Neural progenitor cell (in vitro differentiated cells): ENCODE data around the gene NUDT15. TPM values are rescaled to one million over a fixed set of nuclear protein-coding genes. Genes with fewer than 3 reads are reported as not detected.
A peak's percentile ranks its signal among the peaks of the same experiment; 100 is the strongest.

ENCODE experiments used
- DNase-seq: peaks from one replicate; pipeline ENCODE4 v3.0.0-alpha.2; 2016; ENCODE audit warnings: low spot score
- H2AFZ ChIP-seq: fragments of 200-600 bp; sonication (generic); replicated peaks from 2 replicates; pipeline ENCODE4 v1.6.1; 2016; ENCODE audit warnings: antibody characterized with exemption
- H3F3A ChIP-seq: fragments of 200-600 bp; sonication (generic); 2 replicates; pipeline ENCODE4 v1.6.1; 2016; ENCODE audit warnings: antibody characterized with exemption, low read depth
- H3K27ac ChIP-seq: fragments of 200-600 bp; sonication (generic); 2 replicates; pipeline ENCODE4 v1.5.1; 2016; ENCODE audit warnings: mild to moderate bottlenecking
- H3K27me3 ChIP-seq: fragments of 200-600 bp; sonication (generic); 2 replicates; pipeline ENCODE4 v1.6.1; 2016; ENCODE audit warnings: mild to moderate bottlenecking, moderate library complexity
- H3K36me3 ChIP-seq: fragments of 200-600 bp; sonication (generic); 2 replicates; pipeline ENCODE4 v1.5.1; 2016
- H3K4me1 ChIP-seq: fragments of 200-600 bp; sonication (generic); 2 replicates; pipeline ENCODE4 v1.6.1; 2016; ENCODE audit warnings: mixed run types
- H3K4me2 ChIP-seq: fragments of 200-600 bp; sonication (generic); 2 replicates; pipeline ENCODE4 v1.6.1; 2016
- H3K4me3 ChIP-seq: fragments of 200-600 bp; sonication (generic); 2 replicates; pipeline ENCODE4 v1.5.1; 2016
- H3K79me2 ChIP-seq: fragments of 200-600 bp; sonication (generic); 2 replicates; pipeline ENCODE4 v1.6.1; 2016; ENCODE audit warnings: low read depth
- H3K9ac ChIP-seq: fragments of 200-600 bp; sonication (generic); 2 replicates; pipeline ENCODE4 v1.6.1; 2016
- H3K9me3 ChIP-seq: fragments of 200-600 bp; sonication (generic); 2 replicates; pipeline ENCODE4 v1.5.1; 2016; ENCODE audit warnings: low read depth
- H4K20me1 ChIP-seq: fragments of 200-600 bp; sonication (generic); 2 replicates; pipeline ENCODE4 v1.6.1; 2016; ENCODE audit warnings: low read depth
- H3K27ac Mint-ChIP-seq: 3 replicates; pipeline ENCODE4 v1.8.0; 2021; ENCODE audit warnings: mixed read lengths
- H3K27me3 Mint-ChIP-seq: 2 replicates; pipeline ENCODE4 v1.8.0; 2022; ENCODE audit warnings: low read depth, mild to moderate bottlenecking, inconsistent platforms, moderate library complexity, mixed read lengths; ENCODE audit not compliant: insufficient read depth
- H3K36me3 Mint-ChIP-seq: 3 replicates; pipeline ENCODE4 v1.8.0; 2021; ENCODE audit warnings: mixed read lengths
- H3K4me1 Mint-ChIP-seq: 3 replicates; pipeline ENCODE4 v1.8.0; 2021; ENCODE audit warnings: mixed read lengths
- H3K4me3 Mint-ChIP-seq: 3 replicates; pipeline ENCODE4 v1.8.0; 2021; ENCODE audit warnings: mild to moderate bottlenecking, moderate library complexity, mixed read lengths
- H3K9me3 Mint-ChIP-seq: 3 replicates; pipeline ENCODE4 v1.8.0; 2020; ENCODE audit warnings: mixed read lengths
- CTCF ChIP-seq: fragments of 200-600 bp; sonication (generic); IDR thresholded peaks from 2 replicates; pipeline ENCODE4 v1.5.1; 2017; ENCODE audit warnings: antibody characterized with exemption, mild to moderate bottlenecking
- EZH2 ChIP-seq: fragments of 200-600 bp; sonication (generic); IDR thresholded peaks from 2 replicates; pipeline ENCODE4 v1.6.1; 2017; ENCODE audit warnings: antibody characterized with exemption, mild to moderate bottlenecking, moderate library complexity
- EZH2phosphoT487 ChIP-seq: fragments of 200-600 bp; sonication (generic); IDR thresholded peaks from 2 replicates; pipeline ENCODE4 v1.6.1; 2017; ENCODE audit warnings: antibody characterized with exemption
- total RNA-seq: library from RNA; depleted of rRNA; stranded (reverse); fragments of >200 nt; gene quantifications from 2 replicates; pipeline ENCODE4 v1.2.3, GENCODE V29; 2015; ENCODE audit warnings: low replicate concordance

The NUDT15 gene
- total RNA-seq, 1 donor from 2014 or later, result 63.8 TPM

DNA sequence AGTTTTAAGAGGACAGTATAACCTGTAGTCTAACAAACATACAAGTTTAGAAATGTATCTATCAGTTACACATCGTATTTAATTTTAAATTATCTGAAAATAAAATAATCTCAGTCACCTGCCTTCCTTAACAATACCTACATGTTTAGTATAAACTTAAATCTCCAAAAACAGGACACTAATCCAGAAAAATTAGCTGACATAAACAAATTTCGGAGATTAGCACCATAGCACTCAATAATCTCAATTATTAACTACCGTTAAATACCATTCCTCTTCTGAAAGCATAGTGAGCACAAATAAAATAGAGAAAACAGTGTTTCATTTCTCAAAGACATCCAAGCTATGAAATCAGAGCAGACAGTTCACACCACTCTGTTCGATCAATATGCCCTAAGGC is 44.2 kb downstream of the NUDT15 start:
- TF ChIP-seq CTCF (no peak), EZH2 (no peak), EZH2phosphoT487 (no peak)
- H3K27ac Mint-ChIP-seq, result no peak overlapping the region
- peaks cover 24% of the 10 kb centered on the region for H3K36me3 ChIP-seq
- DNase-seq, result no peak
- no peaks in the 10 kb centered on the region for H4K20me1 ChIP-seq
- H3K9ac ChIP-seq, result no peak overlapping the region
- H3K27me3 Mint-ChIP-seq, result no peaks in the 10 kb centered on the region
- no peaks in the 10 kb centered on the region for H3K4me1 Mint-ChIP-seq
- H3K36me3 Mint-ChIP-seq, result peaks cover 22% of the 10 kb centered on the region
- no peaks in the 10 kb centered on the region for H3K9me3 ChIP-seq
- peaks cover 25% of the 10 kb centered on the region for H3K79me2 ChIP-seq
- H3F3A ChIP-seq, result no peaks in the 10 kb centered on the region
- H3K4me1 ChIP-seq, result peaks cover 6% of the 10 kb centered on the region
- no peaks in the 10 kb centered on the region for H3K27me3 ChIP-seq
- no peak overlapping the region for H3K4me3 ChIP-seq
- no peak overlapping the region for H3K4me2 ChIP-seq
- H3K4me3 Mint-ChIP-seq, result no peak overlapping the region
- H3K27ac ChIP-seq, result no peak overlapping the region
- H3K9me3 Mint-ChIP-seq, result no peaks in the 10 kb centered on the region
- H2AFZ ChIP-seq, result no peak overlapping the region

GRCh38 chr13:48086272-48086671 is 48.7 kb downstream of the NUDT15 start:
- H3K9me3 ChIP-seq, result no peaks in the 10 kb centered on the region
- H3K4me3 Mint-ChIP-seq, result no peak overlapping the region
- TF ChIP-seq EZH2 (no peak), EZH2phosphoT487 (no peak), CTCF (no peak)
- H3K27ac ChIP-seq, result peak overlapping the region; percentile 43
- H3K9me3 Mint-ChIP-seq, result no peaks in the 10 kb centered on the region
- peak; percentile 37 for DNase-seq
- H3K4me3 ChIP-seq, result no peak overlapping the region
- H3K27ac Mint-ChIP-seq, result no peak overlapping the region
- peaks cover 7% of the 10 kb centered on the region for H3K4me1 ChIP-seq
- no peaks in the 10 kb centered on the region for H3K27me3 Mint-ChIP-seq
- H2AFZ ChIP-seq, result no peak overlapping the region
- no peaks in the 10 kb centered on the region for H3K27me3 ChIP-seq
- no peak overlapping the region for H3K9ac ChIP-seq
- H3K36me3 Mint-ChIP-seq, result peaks cover 12% of the 10 kb centered on the region
- peaks cover 70% of the 10 kb centered on the region for H3K79me2 ChIP-seq
- H3K4me2 ChIP-seq, result no peak overlapping the region
- no peaks in the 10 kb centered on the region for H3K4me1 Mint-ChIP-seq
- peaks cover 22% of the 10 kb centered on the region for H4K20me1 ChIP-seq
- peaks cover 4% of the 10 kb centered on the region for H3K36me3 ChIP-seq
- no peaks in the 10 kb centered on the region for H3F3A ChIP-seq

DNA sequence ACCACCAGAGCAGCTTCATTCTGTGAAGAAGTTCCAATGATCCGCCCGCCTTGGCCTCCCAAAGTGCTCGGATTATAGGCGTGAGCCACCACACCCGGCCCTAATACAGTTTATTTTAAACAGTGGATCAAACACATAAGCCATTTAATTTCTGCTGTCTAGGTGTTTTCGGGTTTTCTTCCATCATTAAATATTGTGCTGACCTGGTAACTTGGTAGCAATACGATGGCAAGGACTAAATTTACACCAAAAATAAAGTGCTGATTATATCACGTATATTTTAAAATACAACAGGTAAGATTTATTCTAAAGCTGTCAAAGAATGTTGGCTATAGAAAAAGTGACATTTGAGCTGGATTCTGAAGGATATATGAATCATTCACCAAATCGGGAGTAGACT is 56.1 kb downstream of the NUDT15 start:
- Histone ChIP-seq H3K9me3 (no peaks in the 10 kb centered on the region), H4K20me1 (peaks cover 28% of the 10 kb centered on the region), H3K27me3 (no peaks in the 10 kb centered on the region), H3K36me3 (no peaks in the 10 kb centered on the region), H3F3A (no peaks in the 10 kb centered on the region), H3K4me1 (peaks cover 8% of the 10 kb centered on the region), H2AFZ (no peak overlapping the region), H3K4me3 (peak overlapping the region; percentile 94), H3K27ac (no peak overlapping the region), H3K79me2 (peaks cover 64% of the 10 kb centered on the region), H3K9ac (peak overlapping the region; percentile 94), H3K4me2 (peak overlapping the region; percentile 94)
- Mint-ChIP-seq H3K27ac (no peak overlapping the region), H3K9me3 (no peaks in the 10 kb centered on the region), H3K36me3 (peaks cover 3% of the 10 kb centered on the region), H3K27me3 (peaks cover 2% of the 10 kb centered on the region), H3K4me3 (peak overlapping the region; percentile 100), H3K4me1 (peaks cover 14% of the 10 kb centered on the region)
- TF ChIP-seq EZH2 (no peak), EZH2phosphoT487 (no peak)
- DNase-seq, result no peak

- Mint-ChIP-seq H3K36me3 (peaks cover 3% of the 10 kb centered on the region), H3K27ac (peak overlapping the region; percentile 46), H3K27me3 (peaks cover 2% of the 10 kb centered on the region), H3K4me1 (peaks cover 14% of the 10 kb centered on the region), H3K4me3 (peak overlapping the region; percentile 100), H3K9me3 (no peaks in the 10 kb centered on the region)
- no peaks in the 10 kb centered on the region for H3K9me3 ChIP-seq
- no peaks in the 10 kb centered on the region for H3K36me3 ChIP-seq
- H3K79me2 ChIP-seq, result peaks cover 56% of the 10 kb centered on the region
- peak overlapping the region; percentile 94 for H3K9ac ChIP-seq
- peak overlapping the region; percentile 94 for H3K4me2 ChIP-seq
- peaks cover 21% of the 10 kb centered on the region for H4K20me1 ChIP-seq
- peak; percentile 35 for DNase-seq
- H3K4me1 ChIP-seq, result peaks cover 8% of the 10 kb centered on the region
- peak overlapping the region; percentile 94 for H3K4me3 ChIP-seq
- H3F3A ChIP-seq, result no peaks in the 10 kb centered on the region
- H3K27ac ChIP-seq, result no peak overlapping the region
- H2AFZ ChIP-seq, result peak overlapping the region; percentile 84
- no peak for TF ChIP-seq EZH2
- H3K27me3 ChIP-seq, result no peaks in the 10 kb centered on the region
Observed at GRCh38 chr13:48094404-48094780, 56.9 kb downstream of the NUDT15 start.
